SU-DHL-6 (cell line): ENCODE measurements around the gene ANP32A.

Experiments
- CTCF ChIP-seq: fragments of 200-600 bp; sonication (generic); IDR thresholded peaks from one replicate; pipeline ENCODE4 v1.5.1; 2017; ENCODE audit warnings: antibody characterized with exemption, mild to moderate bottlenecking, low read length, moderate library complexity; ENCODE audit not compliant: insufficient read depth, poor library complexity, severe bottlenecking
- EZH2phosphoT487 ChIP-seq: fragments of 200-600 bp; sonication (generic), shearing (Covaris generic); conservative IDR thresholded peaks from 2 replicates; pipeline ENCODE4 v1.6.1; 2018; ENCODE audit warnings: mild to moderate bottlenecking, antibody characterized with exemption, low read length, moderate library complexity, mixed read lengths

DNA sequence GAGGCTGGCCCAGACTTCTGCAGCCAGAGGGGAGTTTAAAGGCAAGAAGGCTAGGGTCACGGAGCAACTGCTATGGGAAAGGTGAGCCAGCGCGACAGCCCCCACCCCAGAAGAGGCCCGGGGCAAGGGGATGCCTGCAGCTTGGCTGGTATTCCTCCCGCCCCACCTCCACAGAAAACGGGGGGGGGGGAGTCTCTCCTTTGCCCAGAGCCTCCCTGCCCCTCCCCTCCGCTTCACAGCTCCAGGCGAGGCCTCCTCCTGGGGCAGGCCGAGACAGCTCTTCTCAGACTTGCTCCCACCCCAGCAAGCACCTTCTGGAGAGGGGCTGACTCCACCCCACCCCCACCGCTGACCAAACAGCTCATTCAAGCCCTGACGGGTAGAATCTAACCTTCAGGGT is 13.4 kb downstream of the ANP32A start:
- TF ChIP-seq CTCF (no peak), EZH2phosphoT487 (no peak)
